ENCODE data around the gene PRCC. TPM values are rescaled to one million over a fixed set of nuclear protein-coding genes. Genes with fewer than 3 reads are reported as not detected.

Gene PRCC
- total RNA-seq, 1 experiment from 2014 or later = 125 TPM

DNA sequence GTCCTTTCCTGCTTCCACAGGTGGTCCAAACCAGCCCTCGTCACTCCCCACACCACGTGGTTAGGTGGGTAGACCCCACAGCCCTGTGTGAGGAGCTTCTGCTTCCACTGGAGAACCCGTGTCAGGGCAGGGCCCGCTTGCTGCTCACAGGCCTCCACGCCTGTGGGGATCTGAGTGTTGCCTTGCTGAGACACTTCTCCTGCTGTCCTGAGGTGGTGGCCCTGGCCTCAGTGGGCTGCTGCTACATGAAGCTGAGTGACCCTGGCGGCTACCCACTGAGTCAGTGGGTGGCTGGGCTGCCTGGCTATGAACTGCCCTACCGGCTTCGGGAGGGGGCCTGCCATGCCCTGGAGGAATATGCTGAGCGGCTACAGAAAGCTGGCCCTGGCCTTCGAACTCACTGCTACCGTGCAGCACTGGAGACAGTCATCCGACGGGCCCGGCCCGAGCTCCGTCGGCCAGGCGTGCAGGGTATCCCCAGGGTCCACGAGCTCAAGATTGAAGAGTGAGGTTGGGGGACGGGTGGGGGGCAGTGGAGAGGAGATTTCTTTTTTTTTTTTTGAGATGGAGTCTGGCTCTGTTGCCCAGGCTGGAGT, 33.2 kb upstream of the PRCC start:
- no peak for DNase-seq (ENCODE audit: low spot score)
- H3K4me3 ChIP-seq (ENCODE audit: low read depth, low read length, poor library complexity, severe bottlenecking) = no peak overlapping the region
- no TSS peak for BruUV-seq (replicated peaks)
- TF ChIP-seq CTCF (conservative IDR thresholded peaks at IDR 0.05; ENCODE audit: low read depth, low read length) (no peak), EZH2 (IDR thresholded peaks at IDR 0.05; ENCODE audit: borderline replicate concordance, low read depth, low read length, poor library complexity, severe bottlenecking) (no peak)
- CTCF ChIA-PET = no interaction called here
- no peaks in the 10 kb centered on the region for H3K27me3 ChIP-seq (replicated peaks; ENCODE audit: insufficient read depth, low read depth, low read length, poor library complexity)
- H3K9me3 ChIP-seq (ENCODE audit: low read depth, low read length, poor library complexity, severe bottlenecking) = no peaks in the 10 kb centered on the region
- POLR2A ChIA-PET (ENCODE audit: low non-redundant PET) = interaction anchor here (0.6 kb wide), 1 partner anchor 50 kb away, joined by 11 read pairs; no protein-coding TSS in a partner anchor
- H3K27ac ChIP-seq (ENCODE audit: low read depth, low read length, poor library complexity, severe bottlenecking) = no peak overlapping the region
- no peaks in the 10 kb centered on the region for H3K4me1 ChIP-seq (ENCODE audit: insufficient read depth, low read length, poor library complexity, severe bottlenecking)
- intact Hi-C loops (cut with micrococcal nuclease; ENCODE audit: unreplicated experiment) = no loop called here
- H3K36me3 ChIP-seq (ENCODE audit: insufficient read depth, low read length, poor library complexity, severe bottlenecking) = peaks cover 27% of the 10 kb centered on the region

GRCh38 chr1:156738407-156738806, 28.9 kb upstream of the PRCC start:
- Histone ChIP-seq H3K27ac (ENCODE audit: low read depth, low read length, poor library complexity, severe bottlenecking) (no peak overlapping the region), H3K36me3 (ENCODE audit: insufficient read depth, low read length, poor library complexity, severe bottlenecking) (peaks cover 45% of the 10 kb centered on the region), H3K27me3 (replicated peaks; ENCODE audit: insufficient read depth, low read depth, low read length, poor library complexity) (no peaks in the 10 kb centered on the region), H3K4me3 (ENCODE audit: low read depth, low read length, poor library complexity, severe bottlenecking) (no peak overlapping the region), H3K4me1 (ENCODE audit: insufficient read depth, low read length, poor library complexity, severe bottlenecking) (peaks cover 8% of the 10 kb centered on the region), H3K9me3 (ENCODE audit: low read depth, low read length, poor library complexity, severe bottlenecking) (no peaks in the 10 kb centered on the region)
- ChIA-PET POLR2A (ENCODE audit: low non-redundant PET) (interaction anchor here (0.6 kb wide), 1 partner anchor 545 kb away, joined by 3 read pairs; no protein-coding TSS in a partner anchor), CTCF (interaction anchor here (1.0 kb wide), 1 partner anchor 348 kb away, joined by 4 read pairs; no protein-coding TSS in a partner anchor)
- no peak for DNase-seq (ENCODE audit: low spot score)
- BruUV-seq (replicated peaks) = no TSS peak
- TF ChIP-seq EZH2 (IDR thresholded peaks at IDR 0.05; ENCODE audit: borderline replicate concordance, low read depth, low read length, poor library complexity, severe bottlenecking) = no peak
- TF ChIP-seq CTCF (conservative IDR thresholded peaks at IDR 0.05; ENCODE audit: low read depth, low read length) = no peak
- intact Hi-C loops (cut with micrococcal nuclease; ENCODE audit: unreplicated experiment) = no loop called here

GRCh38 chr1:156738916-156739315, 28.4 kb upstream of the PRCC start:
- intact Hi-C loops (cut with micrococcal nuclease; ENCODE audit: unreplicated experiment) = no loop called here
- no peaks in the 10 kb centered on the region for H3K9me3 ChIP-seq (ENCODE audit: low read depth, low read length, poor library complexity, severe bottlenecking)
- H3K4me1 ChIP-seq (ENCODE audit: insufficient read depth, low read length, poor library complexity, severe bottlenecking) = peaks cover 8% of the 10 kb centered on the region
- H3K27me3 ChIP-seq (replicated peaks; ENCODE audit: insufficient read depth, low read depth, low read length, poor library complexity) = no peaks in the 10 kb centered on the region
- peaks cover 48% of the 10 kb centered on the region for H3K36me3 ChIP-seq (ENCODE audit: insufficient read depth, low read length, poor library complexity, severe bottlenecking)
- no peak overlapping the region for H3K4me3 ChIP-seq (ENCODE audit: low read depth, low read length, poor library complexity, severe bottlenecking)
- POLR2A ChIA-PET (ENCODE audit: low non-redundant PET) = interaction anchor here (0.6 kb wide), 2 partner anchors 70 to 546 kb away, joined by 3 read pairs; no protein-coding TSS in a partner anchor
- CTCF ChIA-PET = interaction anchor here (1.0 kb wide), 1 partner anchor 348 kb away, joined by 4 read pairs; no protein-coding TSS in a partner anchor
- no peak overlapping the region for H3K27ac ChIP-seq (ENCODE audit: low read depth, low read length, poor library complexity, severe bottlenecking)
- DNase-seq (ENCODE audit: low spot score) = no peak
- TF ChIP-seq CTCF (conservative IDR thresholded peaks at IDR 0.05; ENCODE audit: low read depth, low read length) (no peak), EZH2 (IDR thresholded peaks at IDR 0.05; ENCODE audit: borderline replicate concordance, low read depth, low read length, poor library complexity, severe bottlenecking) (no peak)
- BruUV-seq (replicated peaks) = no TSS peak
